GM12874 (cell line): ENCODE data around the gene YIF1B.

Experiments
- CTCF ChIP-seq: IDR thresholded peaks from 2 replicates; pipeline ENCODE4 v1.5.1; 2011; ENCODE audit warnings: low read depth, mild to moderate bottlenecking, control low read depth, low read length, moderate library complexity; ENCODE audit not compliant: insufficient read depth

YIF1B gene

GRCh38 chr19:38265921-38266429 is 49.8 kb downstream of the YIF1B start:
- TF ChIP-seq CTCF: no peak

- no peak for TF ChIP-seq CTCF
These were observed 50.4 kb downstream of the YIF1B start for GRCh38 chr19:38265213-38265861.

- TF ChIP-seq CTCF: no peak
These were observed 51.1 kb downstream of the YIF1B start, which contains the start of gene SPINT2 for GRCh38 chr19:38264486-38265212. TSS of gene SPINT2 (plus strand) at chr19:38264573. CDS start at chr19:38264893, 320 bp downstream.

- no peak for TF ChIP-seq CTCF
These were observed 51.9 kb downstream of the YIF1B start for GRCh38 chr19:38263689-38264485.

GRCh38 chr19:38262585-38263268 is 53.0 kb downstream of the YIF1B start:
- TF ChIP-seq CTCF: no peak

- no peak for TF ChIP-seq CTCF
These were observed 60.2 kb downstream of the YIF1B start for GRCh38 chr19:38255383-38256014.
